Natural killer cell (primary cell): ENCODE data around the gene GCFC2. TPM values are rescaled to one million over a fixed set of nuclear protein-coding genes. Genes with fewer than 3 reads are reported as not detected.

Experiments
- ATAC-seq, 3 donors: fragments of 150-1000 bp in 2 of 3; fragments of 200-7000 bp in 1 of 3; cut with Tn5 transposase; 1 replicate in 1 of 3; 2 replicates in 2 of 3; pipeline ENCODE4 v1.10.0; 2021; ENCODE audit warnings: mild to moderate bottlenecking in 2 of 3, moderate library complexity in 2 of 3
- DNase-seq, 2 donors: peaks; one replicate each; pipeline versions ENCODE4 v3.0.0 to v3.0.0-alpha.2; 2013 to 2021; ENCODE audit warnings: mixed read lengths in 1 of 2
- H3K27ac ChIP-seq: one replicate; pipeline ENCODE4 v1.5.1; 2013; ENCODE audit warnings: mild to moderate bottlenecking, low read length
- H3K27me3 ChIP-seq: one replicate; pipeline ENCODE4 v1.6.1; 2013; ENCODE audit warnings: low read length; ENCODE audit not compliant: control insufficient read depth, insufficient read depth
- H3K36me3 ChIP-seq: one replicate; pipeline ENCODE4 v1.6.1; 2013; ENCODE audit warnings: low read length; ENCODE audit not compliant: control insufficient read depth, insufficient read depth
- H3K4me1 ChIP-seq: one replicate; pipeline ENCODE4 v1.6.1; 2013; ENCODE audit warnings: low read length; ENCODE audit not compliant: control insufficient read depth, insufficient read depth
- H3K4me3 ChIP-seq: one replicate; pipeline ENCODE4 v1.5.1; 2013; ENCODE audit warnings: low read length
- H3K9me3 ChIP-seq: one replicate; pipeline ENCODE4 v1.6.1; 2013; ENCODE audit warnings: low read length; ENCODE audit not compliant: control insufficient read depth, insufficient read depth
- H3K27ac Mint-ChIP-seq, 2 donors: one replicate each; pipeline ENCODE4 v1.8.0; 2022; ENCODE audit warnings: mild to moderate bottlenecking in 2 of 2, mixed read lengths in 2 of 2, moderate library complexity in 1 of 2
- H3K27me3 Mint-ChIP-seq, 2 donors: one replicate each; pipeline ENCODE4 v1.8.0; 2022; ENCODE audit warnings: low read depth in 2 of 2, mixed read lengths in 2 of 2
- H3K36me3 Mint-ChIP-seq: one replicate; pipeline ENCODE4 v1.8.0; 2022; ENCODE audit warnings: mixed read lengths
- H3K4me1 Mint-ChIP-seq, 2 donors: one replicate each; pipeline ENCODE4 v1.8.0; 2022; ENCODE audit warnings: mixed read lengths in 2 of 2
- H3K4me3 Mint-ChIP-seq: one replicate; pipeline ENCODE4 v1.8.0; 2022; ENCODE audit warnings: mild to moderate bottlenecking, moderate library complexity, mixed read lengths
- H3K9me3 Mint-ChIP-seq, 2 donors: one replicate each; pipeline ENCODE4 v1.8.0; 2022; ENCODE audit warnings: mixed read lengths in 2 of 2
- WGBS: methylation state at CpG from one replicate; pipeline ENCODE4 v1.1.7; 2013; ENCODE audit warnings: missing lambda C conversion rate; ENCODE audit not compliant: insufficient coverage; 5-methylcytosine and 5-hydroxymethylcytosine counted together
- intact Hi-C: fragments of 100-400 bp; cut with micrococcal nuclease; formaldehyde crosslinking; loops from one replicate; pipeline ENCODE4 v1.14.2; 2022
- total RNA-seq, 4 donors: library from RNA; stranded (reverse); fragments of 120-200 nt in 1 of 4; gene quantifications; one replicate each; pipeline versions ENCODE4 v1.2.3 to v1.2.4, GENCODE V29; 2013 to 2022
- TF ChIP-seq, protein P1 (sequence below): fragments of 200-600 bp; IDR thresholded peaks from one replicate; pipeline ENCODE4 v1.8.0; 2022; ENCODE audit warnings: antibody characterized with exemption

The GCFC2 gene
- total RNA-seq, 3 donors from 2014 or later (not counting 1 experiment from before 2014, with no cell fraction given) = 12.0 to 16.2 (median 13.5) TPM

DNA sequence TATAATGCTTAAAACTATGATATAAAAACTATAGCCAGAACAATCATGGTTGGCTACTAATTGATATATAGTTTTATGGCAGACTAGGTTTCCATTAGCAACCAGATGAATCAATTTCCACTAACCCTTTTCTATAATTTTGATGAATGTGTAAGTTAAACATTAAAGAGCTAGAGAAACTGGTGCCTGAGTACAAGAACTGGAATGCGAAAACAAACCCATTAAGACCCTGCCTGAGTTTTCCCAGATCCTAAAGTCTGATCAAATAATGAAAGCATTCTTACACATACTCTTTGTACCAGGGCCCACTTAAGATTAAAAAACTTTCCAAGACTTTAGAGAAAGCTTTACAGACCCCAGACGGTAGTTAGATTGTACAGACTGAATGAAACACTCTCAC, 42.8 kb downstream of the GCFC2 start:
- H3K4me1 ChIP-seq = no peaks in the 10 kb centered on the region
- ATAC-seq (no peak), DNase-seq (no peak)
- H3K27ac ChIP-seq = no peak overlapping the region
- no peak overlapping the region for H3K27ac Mint-ChIP-seq
- H3K27me3 ChIP-seq = no peaks in the 10 kb centered on the region
- no peaks in the 10 kb centered on the region for H3K4me1 Mint-ChIP-seq
- H3K36me3 Mint-ChIP-seq = no peaks in the 10 kb centered on the region
- WGBS = 95% methylated on average over 2 of the region's 2 CpGs
- H3K4me3 ChIP-seq = no peak overlapping the region
- no peaks in the 10 kb centered on the region for H3K9me3 Mint-ChIP-seq
- peaks cover 20% of the 10 kb centered on the region for H3K36me3 ChIP-seq
- no peaks in the 10 kb centered on the region for H3K27me3 Mint-ChIP-seq
- TF ChIP-seq, protein P1, sequence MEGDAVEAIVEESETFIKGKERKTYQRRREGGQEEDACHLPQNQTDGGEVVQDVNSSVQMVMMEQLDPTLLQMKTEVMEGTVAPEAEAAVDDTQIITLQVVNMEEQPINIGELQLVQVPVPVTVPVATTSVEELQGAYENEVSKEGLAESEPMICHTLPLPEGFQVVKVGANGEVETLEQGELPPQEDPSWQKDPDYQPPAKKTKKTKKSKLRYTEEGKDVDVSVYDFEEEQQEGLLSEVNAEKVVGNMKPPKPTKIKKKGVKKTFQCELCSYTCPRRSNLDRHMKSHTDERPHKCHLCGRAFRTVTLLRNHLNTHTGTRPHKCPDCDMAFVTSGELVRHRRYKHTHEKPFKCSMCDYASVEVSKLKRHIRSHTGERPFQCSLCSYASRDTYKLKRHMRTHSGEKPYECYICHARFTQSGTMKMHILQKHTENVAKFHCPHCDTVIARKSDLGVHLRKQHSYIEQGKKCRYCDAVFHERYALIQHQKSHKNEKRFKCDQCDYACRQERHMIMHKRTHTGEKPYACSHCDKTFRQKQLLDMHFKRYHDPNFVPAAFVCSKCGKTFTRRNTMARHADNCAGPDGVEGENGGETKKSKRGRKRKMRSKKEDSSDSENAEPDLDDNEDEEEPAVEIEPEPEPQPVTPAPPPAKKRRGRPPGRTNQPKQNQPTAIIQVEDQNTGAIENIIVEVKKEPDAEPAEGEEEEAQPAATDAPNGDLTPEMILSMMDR = no peak
- no peaks in the 10 kb centered on the region for H3K9me3 ChIP-seq
- H3K4me3 Mint-ChIP-seq = no peak overlapping the region
- intact Hi-C loops = no loop called here

DNA sequence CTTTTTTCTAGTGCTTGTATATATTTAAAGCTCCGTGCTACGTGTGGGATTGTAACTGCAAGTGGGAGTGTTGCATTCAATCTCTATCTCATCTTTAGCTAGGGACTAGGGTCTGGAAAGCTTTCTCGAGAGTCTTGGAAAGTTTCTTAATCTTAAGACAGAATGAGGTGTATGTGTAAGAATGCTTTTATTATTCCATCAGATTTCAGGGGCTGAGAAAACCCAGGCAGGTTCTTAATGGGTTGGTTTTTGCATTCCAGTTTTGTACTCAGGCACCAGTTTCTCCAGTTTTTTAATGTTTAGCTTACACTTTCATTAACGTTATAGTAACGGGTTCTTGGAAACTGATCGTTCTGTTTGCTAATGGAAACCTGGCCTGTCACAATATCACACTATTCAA, 43.8 kb downstream of the GCFC2 start:
- no peaks in the 10 kb centered on the region for H3K27me3 ChIP-seq
- H3K9me3 ChIP-seq = no peaks in the 10 kb centered on the region
- H3K9me3 Mint-ChIP-seq = no peaks in the 10 kb centered on the region
- intact Hi-C loops = no loop called here
- H3K27ac ChIP-seq = no peak overlapping the region
- no peak overlapping the region for H3K27ac Mint-ChIP-seq
- ATAC-seq = no peak
- H3K27me3 Mint-ChIP-seq = no peaks in the 10 kb centered on the region
- no peak overlapping the region for H3K4me3 ChIP-seq
- no peaks in the 10 kb centered on the region for H3K4me1 ChIP-seq
- no peak for DNase-seq
- H3K36me3 Mint-ChIP-seq = peaks cover 2% of the 10 kb centered on the region
- H3K36me3 ChIP-seq = peaks cover 26% of the 10 kb centered on the region
- H3K4me1 Mint-ChIP-seq = peaks cover 0 to under 1% of the 10 kb centered on the region in 2 donors
- no peak overlapping the region for H3K4me3 Mint-ChIP-seq
- 98% methylated on average over 4 of the region's 6 CpGs for WGBS
- TF ChIP-seq, protein P1 = no peak

DNA sequence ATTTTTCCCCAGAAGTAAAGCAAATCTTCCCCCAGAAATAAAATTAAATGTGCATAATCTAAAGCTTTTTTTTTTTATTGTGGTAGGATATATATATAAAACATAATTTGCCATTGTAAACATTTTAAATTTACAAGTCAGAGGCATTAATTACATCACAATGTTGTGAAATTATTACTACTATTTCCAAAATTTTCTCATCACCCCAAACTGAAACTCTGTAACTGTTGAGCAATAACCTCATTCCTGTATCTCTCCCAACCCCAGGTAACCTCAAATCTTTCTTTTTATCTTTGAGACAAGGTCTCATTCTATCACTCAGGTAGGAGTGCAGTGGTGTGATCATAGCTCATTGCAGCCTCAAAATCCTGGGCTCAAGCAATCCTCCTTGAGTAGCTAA, 52.9 kb downstream of the GCFC2 start:
- Mint-ChIP-seq H3K27me3 (no peaks in the 10 kb centered on the region), H3K4me3 (no peak overlapping the region), H3K4me1 (peaks cover 27 to 29% of the 10 kb centered on the region in 2 donors), H3K9me3 (peaks cover 3 to 6% of the 10 kb centered on the region in 2 donors), H3K27ac (no peak overlapping the region), H3K36me3 (peaks cover 52% of the 10 kb centered on the region)
- DNase-seq = no peak
- no peaks in the 10 kb centered on the region for H3K9me3 ChIP-seq
- TF ChIP-seq, protein P1 = no peak
- H3K4me3 ChIP-seq = no peak overlapping the region
- intact Hi-C loops = no loop called here
- ATAC-seq = no peak
- H3K27ac ChIP-seq = no peak overlapping the region
- no peaks in the 10 kb centered on the region for H3K27me3 ChIP-seq
- no peaks in the 10 kb centered on the region for H3K4me1 ChIP-seq
- peaks cover 61% of the 10 kb centered on the region for H3K36me3 ChIP-seq

DNA sequence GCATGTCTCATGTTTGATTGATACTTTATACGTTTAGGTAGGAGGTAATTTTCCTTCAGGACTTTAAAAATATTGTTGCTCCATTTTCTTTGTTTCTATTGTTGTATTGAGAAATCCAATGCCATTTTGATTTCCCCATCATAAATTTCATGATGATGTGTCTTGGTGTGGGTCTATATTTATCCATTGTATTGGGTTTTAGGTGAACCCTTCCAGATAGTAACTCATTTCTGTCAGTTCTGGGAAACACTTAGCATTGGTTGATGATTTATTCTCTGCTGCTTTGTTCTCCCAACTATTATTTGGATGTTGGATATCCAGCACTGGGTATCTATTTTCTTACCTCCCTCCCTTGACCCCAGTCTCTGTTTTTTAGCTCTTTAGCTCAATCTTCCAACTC, 54.2 kb downstream of the GCFC2 start:
- peaks cover 3 to 6% of the 10 kb centered on the region in 2 donors for H3K9me3 Mint-ChIP-seq
- H3K36me3 Mint-ChIP-seq = peaks cover 55% of the 10 kb centered on the region
- ATAC-seq (no peak), DNase-seq (no peak)
- intact Hi-C loops = no loop called here
- TF ChIP-seq, protein P1 = no peak
- Histone ChIP-seq H3K27ac (no peak overlapping the region), H3K9me3 (no peaks in the 10 kb centered on the region), H3K36me3 (peaks cover 66% of the 10 kb centered on the region), H3K27me3 (no peaks in the 10 kb centered on the region), H3K4me3 (no peak overlapping the region), H3K4me1 (no peaks in the 10 kb centered on the region)
- no peak overlapping the region for H3K27ac Mint-ChIP-seq
- WGBS = 100% methylated on average over 1 of the region's 1 CpG
- H3K27me3 Mint-ChIP-seq = no peaks in the 10 kb centered on the region
- H3K4me3 Mint-ChIP-seq = no peak overlapping the region
- H3K4me1 Mint-ChIP-seq = peaks cover 23 to 29% of the 10 kb centered on the region in 2 donors
